Endodermal cell (in vitro differentiated cells): ENCODE data around the gene HAAO. TPM values are rescaled to one million over a fixed set of nuclear protein-coding genes. Genes with fewer than 3 reads are reported as not detected.

Source experiments
- DNase-seq: peaks from one replicate; pipeline ENCODE4 v3.0.0-alpha.2; 2017
- H3K27ac ChIP-seq: 2 replicates; pipeline ENCODE4 v1.5.1; 2013; ENCODE audit warnings: mild to moderate bottlenecking, low read depth, low read length, moderate library complexity
- H3K27me3 ChIP-seq: 2 replicates; pipeline ENCODE4 v1.6.1; 2013; ENCODE audit warnings: mild to moderate bottlenecking, low read length, moderate library complexity; ENCODE audit not compliant: insufficient read depth, control insufficient read depth, poor library complexity, severe bottlenecking
- H3K36me3 ChIP-seq: 2 replicates; pipeline ENCODE4 v1.7.0; 2013; ENCODE audit warnings: mild to moderate bottlenecking, low read length, moderate library complexity; ENCODE audit not compliant: control insufficient read depth, insufficient read depth
- H3K4me1 ChIP-seq: one replicate; pipeline ENCODE4 v1.7.0; 2013; ENCODE audit warnings: low read length; ENCODE audit not compliant: control insufficient read depth, insufficient read depth
- H3K4me3 ChIP-seq: 2 replicates; pipeline ENCODE4 v1.5.1; 2013; ENCODE audit warnings: mild to moderate bottlenecking, low read length, moderate library complexity
- H3K9ac ChIP-seq: 2 replicates; pipeline ENCODE4 v1.6.1; 2013; ENCODE audit warnings: mild to moderate bottlenecking, low read length, moderate library complexity; ENCODE audit not compliant: poor library complexity, severe bottlenecking; ENCODE audit errors: extremely low read depth
- H3K9me3 ChIP-seq: 2 replicates; pipeline ENCODE4 v1.6.1; 2013; ENCODE audit warnings: mild to moderate bottlenecking, low read length, moderate library complexity; ENCODE audit not compliant: control insufficient read depth
- H3K27ac Mint-ChIP-seq: 2 replicates; pipeline ENCODE4 v1.8.0; 2020; ENCODE audit warnings: mixed read lengths
- H3K27me3 Mint-ChIP-seq: 2 replicates; pipeline ENCODE4 v1.8.0; 2021; ENCODE audit warnings: mild to moderate bottlenecking, mixed read lengths; ENCODE audit not compliant: insufficient read depth
- H3K36me3 Mint-ChIP-seq: 2 replicates; pipeline ENCODE4 v1.8.0; 2020; ENCODE audit warnings: low read depth, mixed read lengths
- H3K4me1 Mint-ChIP-seq: 2 replicates; pipeline ENCODE4 v1.8.0; 2020; ENCODE audit warnings: mixed read lengths
- H3K4me3 Mint-ChIP-seq: 2 replicates; pipeline ENCODE4 v1.8.0; 2020; ENCODE audit warnings: mild to moderate bottlenecking, moderate library complexity, mixed read lengths
- H3K9me3 Mint-ChIP-seq: 2 replicates; pipeline ENCODE4 v1.8.0; 2020; ENCODE audit warnings: mild to moderate bottlenecking, mixed read lengths
- WGBS, 2 experiments: methylation state at CpG; one replicate each; pipeline versions ENCODE4 v1.1.5 to v1.1.7; 2013; ENCODE audit warnings: missing lambda C conversion rate in 2 of 2, mixed read lengths in 1 of 2; ENCODE audit not compliant: insufficient coverage in 1 of 2, insufficient read length in 1 of 2; 5-methylcytosine and 5-hydroxymethylcytosine counted together
- total RNA-seq, 2 donors: library from RNA; stranded (reverse); fragmentation: NEBNext Ultra II Directional in 1 of 2; extraction: Animal tissue kit (Norgen Biotek cat#: 25700) in 1 of 2; gene quantifications; 2 replicates in 1 of 2; 3 replicates in 1 of 2; pipeline ENCODE4 v1.2.1, GENCODE V29; 2021
- TF ChIP-seq, protein P1 (sequence below): fragments of 200-600 bp; sonication (generic); conservative IDR thresholded peaks from 2 replicates; pipeline ENCODE4 v1.5.0; 2021; ENCODE audit warnings: antibody characterized with exemption, mild to moderate bottlenecking

Gene HAAO
- total RNA-seq, 2 donors from 2014 or later = 13.4 to 24.2 TPM

DNA sequence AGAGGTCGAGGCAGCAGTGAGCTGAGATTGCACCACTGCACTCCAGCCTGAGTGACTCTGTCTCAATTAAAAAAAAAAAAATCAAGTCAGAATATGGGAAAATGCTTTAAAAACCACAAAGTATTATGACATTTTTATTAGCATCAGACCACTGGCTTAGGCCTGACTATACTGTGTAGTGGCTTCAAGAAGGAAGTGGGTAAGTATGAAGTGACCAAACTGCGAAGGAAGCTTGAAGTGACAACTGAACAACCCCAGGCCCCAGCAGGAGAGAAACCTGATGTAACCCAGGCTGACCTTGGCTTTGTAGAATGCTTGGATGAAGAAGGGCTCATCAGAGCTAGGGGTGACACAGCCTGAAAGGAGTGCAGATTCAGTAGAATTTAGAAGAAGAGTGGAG lies 21.4 kb upstream of the HAAO start:
- Mint-ChIP-seq H3K9me3 (peaks cover 31% of the 10 kb centered on the region), H3K36me3 (no peaks in the 10 kb centered on the region), H3K4me3 (no peak overlapping the region), H3K27ac (no peak overlapping the region), H3K4me1 (peaks cover 9% of the 10 kb centered on the region), H3K27me3 (peaks cover 3% of the 10 kb centered on the region)
- no peak overlapping the region for H3K4me3 ChIP-seq
- no peaks in the 10 kb centered on the region for H3K27me3 ChIP-seq
- no peaks in the 10 kb centered on the region for H3K36me3 ChIP-seq
- 90% methylated on average over 2 of the region's 2 CpGs; no CpG with 5 or more reads in 1 of the 2 experiments for WGBS, 2 experiments
- no peak overlapping the region for H3K27ac ChIP-seq
- DNase-seq = no peak
- TF ChIP-seq, protein P1, sequence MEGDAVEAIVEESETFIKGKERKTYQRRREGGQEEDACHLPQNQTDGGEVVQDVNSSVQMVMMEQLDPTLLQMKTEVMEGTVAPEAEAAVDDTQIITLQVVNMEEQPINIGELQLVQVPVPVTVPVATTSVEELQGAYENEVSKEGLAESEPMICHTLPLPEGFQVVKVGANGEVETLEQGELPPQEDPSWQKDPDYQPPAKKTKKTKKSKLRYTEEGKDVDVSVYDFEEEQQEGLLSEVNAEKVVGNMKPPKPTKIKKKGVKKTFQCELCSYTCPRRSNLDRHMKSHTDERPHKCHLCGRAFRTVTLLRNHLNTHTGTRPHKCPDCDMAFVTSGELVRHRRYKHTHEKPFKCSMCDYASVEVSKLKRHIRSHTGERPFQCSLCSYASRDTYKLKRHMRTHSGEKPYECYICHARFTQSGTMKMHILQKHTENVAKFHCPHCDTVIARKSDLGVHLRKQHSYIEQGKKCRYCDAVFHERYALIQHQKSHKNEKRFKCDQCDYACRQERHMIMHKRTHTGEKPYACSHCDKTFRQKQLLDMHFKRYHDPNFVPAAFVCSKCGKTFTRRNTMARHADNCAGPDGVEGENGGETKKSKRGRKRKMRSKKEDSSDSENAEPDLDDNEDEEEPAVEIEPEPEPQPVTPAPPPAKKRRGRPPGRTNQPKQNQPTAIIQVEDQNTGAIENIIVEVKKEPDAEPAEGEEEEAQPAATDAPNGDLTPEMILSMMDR = no peak
- H3K9ac ChIP-seq = no peak overlapping the region
- H3K9me3 ChIP-seq = no peaks in the 10 kb centered on the region
- H3K4me1 ChIP-seq = peaks cover 4% of the 10 kb centered on the region

DNA sequence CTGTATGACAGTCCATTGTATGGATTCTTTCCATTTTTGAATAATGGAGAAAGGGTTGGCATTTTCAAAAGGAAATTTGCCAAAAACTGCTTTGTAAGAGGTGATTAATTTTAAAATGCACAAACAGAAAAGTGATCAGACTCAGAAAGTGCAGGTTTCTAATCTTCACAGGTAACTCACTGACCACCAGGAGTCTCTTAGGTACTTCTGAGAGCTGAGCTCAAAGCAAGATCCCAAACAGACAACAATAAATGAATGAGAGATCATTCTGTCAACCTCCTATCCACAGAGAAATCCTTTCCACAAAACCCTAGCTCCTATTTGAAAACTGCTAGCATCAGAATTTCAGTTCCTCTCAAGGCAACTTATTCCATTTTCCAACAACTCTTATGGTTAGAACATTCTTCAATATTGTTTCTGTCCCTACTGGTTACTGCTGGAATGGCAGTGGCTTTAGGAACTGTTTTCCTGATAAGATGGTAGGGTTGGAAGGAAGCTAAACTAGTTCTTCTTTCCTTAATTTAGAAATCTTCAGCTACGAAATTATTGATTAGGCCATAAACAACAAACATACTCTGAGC lies 20.6 kb upstream of the HAAO start:
- Mint-ChIP-seq H3K27me3 (peaks cover 3% of the 10 kb centered on the region), H3K27ac (no peak overlapping the region), H3K9me3 (peaks cover 26% of the 10 kb centered on the region), H3K4me1 (peaks cover 15% of the 10 kb centered on the region), H3K4me3 (no peak overlapping the region), H3K36me3 (no peaks in the 10 kb centered on the region)
- no peak for DNase-seq
- Histone ChIP-seq H3K27me3 (no peaks in the 10 kb centered on the region), H3K9me3 (no peaks in the 10 kb centered on the region), H3K4me3 (no peak overlapping the region), H3K27ac (no peak overlapping the region), H3K9ac (no peak overlapping the region), H3K36me3 (no peaks in the 10 kb centered on the region), H3K4me1 (peaks cover 4% of the 10 kb centered on the region)
- WGBS, 2 experiments = no CpG with 5 or more reads among the region's 1 CpG
- TF ChIP-seq, protein P1 = peak; percentile 90

- no peaks in the 10 kb centered on the region for H3K27me3 ChIP-seq
- Mint-ChIP-seq H3K4me3 (peak overlapping the region; percentile 82), H3K27me3 (peaks cover 3% of the 10 kb centered on the region), H3K36me3 (no peaks in the 10 kb centered on the region), H3K4me1 (peaks cover 16% of the 10 kb centered on the region), H3K27ac (peak overlapping the region; percentile 97), H3K9me3 (peaks cover 15% of the 10 kb centered on the region)
- peak; percentile 86 for DNase-seq
- no peaks in the 10 kb centered on the region for H3K36me3 ChIP-seq
- TF ChIP-seq, protein P1 = no peak
- peak overlapping the region; percentile 52 for H3K9ac ChIP-seq
- H3K4me1 ChIP-seq = peaks cover 4% of the 10 kb centered on the region
- H3K9me3 ChIP-seq = no peaks in the 10 kb centered on the region
- 9 to 15% methylated on average over 22 to 51 of the region's 51 CpGs for WGBS, 2 experiments
- H3K27ac ChIP-seq = peak overlapping the region; percentile 90
- peak overlapping the region; percentile 81 for H3K4me3 ChIP-seq
These were observed 18.8 kb upstream of the HAAO start for GRCh38 chr2:42810971-42811811.
